Tibial nerve (tissue), 4 donors: Measurements from ENCODE around the gene PDLIM5.

ENCODE experiments used
- CTCF ChIP-seq, 5 experiments: fragments of 200-600 bp in 3 of 5; fragments of 450-650 bp in 2 of 5; sonication (generic) in 3 of 5; IDR thresholded peaks; one replicate each; pipeline ENCODE4 v1.5.1; 2016 to 2019; ENCODE audit warnings: antibody characterized with exemption in 5 of 5, mild to moderate bottlenecking in 3 of 5, moderate library complexity in 2 of 5
- EP300 ChIP-seq, 2 donors: sonication (generic); formaldehyde crosslinking; IDR thresholded peaks; one replicate each; pipeline ENCODE4 v1.6.1; 2017; ENCODE audit warnings: antibody characterized with exemption in 2 of 2, mild to moderate bottlenecking in 1 of 2
- POLR2A ChIP-seq, 2 donors: fragments of 450-650 bp; IDR thresholded peaks; one replicate each; pipeline ENCODE4 v1.6.1; 2017; ENCODE audit warnings: antibody characterized with exemption in 2 of 2, mild to moderate bottlenecking in 2 of 2, moderate library complexity in 2 of 2

- TF ChIP-seq CTCF (IDR thresholded peaks at IDR 0.05) (no peak), POLR2A (IDR thresholded peaks at IDR 0.05) (no peak), EP300 (IDR thresholded peaks at IDR 0.05) (no peak)
Observed at GRCh38 chr4:94508806-94509205, 57.1 kb downstream of the PDLIM5 start.
